ENCODE measurements around the gene BEST3.
"Not testable (repeated sequence)": the region's sequence is repeated elsewhere in the genome, so short reads cannot be mapped to it uniquely, and the experiment has no call there.

Gene BEST3

DNA sequence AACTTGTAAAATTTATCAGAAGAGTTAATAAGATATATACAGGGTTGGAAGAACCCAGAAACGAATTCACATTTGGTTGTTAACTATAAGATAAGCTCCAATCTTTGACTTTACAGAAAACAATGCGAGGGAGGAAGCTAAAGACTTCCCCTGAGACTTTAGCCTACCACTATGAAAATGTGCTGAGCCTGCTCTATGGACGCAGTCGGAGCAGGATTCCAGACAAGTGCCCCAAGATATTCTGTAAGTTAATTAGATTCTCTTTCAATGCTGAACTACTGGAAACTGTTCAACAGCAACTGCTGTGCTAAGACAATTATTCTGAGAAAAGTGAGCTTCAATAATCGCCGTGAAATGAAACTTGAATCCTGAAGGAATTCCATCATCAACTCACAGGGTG lies 80.1 kb downstream of the BEST3 start:
- no peak for TF ChIP-seq CTCF (IDR thresholded peaks at IDR 0.05; ENCODE audit: low read depth, low read length)
- DNase-seq (ENCODE audit: low read depth, low spot score) = no peak
- in situ Hi-C loops (cut with HindIII; ENCODE audit: low sequenced_read_pairs) = no loop called here
- no peak overlapping the region for H3K4me3 ChIP-seq (ENCODE audit: low read depth, low read length)

GRCh38 chr12:69616025-69616424 lies 83.1 kb downstream of the BEST3 start:
- in situ Hi-C loops (cut with HindIII; ENCODE audit: low sequenced_read_pairs) = no loop called here

GRCh38 chr12:69613351-69613750 lies 85.8 kb downstream of the BEST3 start:
- no peak for TF ChIP-seq CTCF (IDR thresholded peaks at IDR 0.05; ENCODE audit: low read depth, low read length)
- no peak for DNase-seq (ENCODE audit: low read depth, low spot score)
- H3K4me3 ChIP-seq (ENCODE audit: low read depth, low read length) = no peak overlapping the region
- in situ Hi-C loops (cut with HindIII; ENCODE audit: low sequenced_read_pairs) = no loop called here

More at GRCh38 chr12:69616025-69616424, 83.1 kb downstream of the BEST3 start:
- TF ChIP-seq CTCF (IDR thresholded peaks at IDR 0.05; ENCODE audit: low read depth, low read length) = no peak
- DNase-seq (ENCODE audit: low read depth, low spot score) = no peak
- H3K4me3 ChIP-seq (ENCODE audit: low read depth, low read length) = no peak overlapping the region

- in situ Hi-C loops (cut with HindIII; ENCODE audit: low sequenced_read_pairs) = no loop called here
- no peak for DNase-seq (ENCODE audit: low read depth, low spot score)
- no peak for TF ChIP-seq CTCF (IDR thresholded peaks at IDR 0.05; ENCODE audit: low read depth, low read length)
- no peak within 1 kb of the TSS for H3K4me3 ChIP-seq (ENCODE audit: low read depth, low read length)
Measured at GRCh38 chr12:69610729-69611128, 88.4 kb downstream of the BEST3 start, which contains the start of gene LRRC10. Gene LRRC10, minus strand, starts transcription at chr12:69610907. Its CDS starts 69 bp downstream, at chr12:69610838.

DNA sequence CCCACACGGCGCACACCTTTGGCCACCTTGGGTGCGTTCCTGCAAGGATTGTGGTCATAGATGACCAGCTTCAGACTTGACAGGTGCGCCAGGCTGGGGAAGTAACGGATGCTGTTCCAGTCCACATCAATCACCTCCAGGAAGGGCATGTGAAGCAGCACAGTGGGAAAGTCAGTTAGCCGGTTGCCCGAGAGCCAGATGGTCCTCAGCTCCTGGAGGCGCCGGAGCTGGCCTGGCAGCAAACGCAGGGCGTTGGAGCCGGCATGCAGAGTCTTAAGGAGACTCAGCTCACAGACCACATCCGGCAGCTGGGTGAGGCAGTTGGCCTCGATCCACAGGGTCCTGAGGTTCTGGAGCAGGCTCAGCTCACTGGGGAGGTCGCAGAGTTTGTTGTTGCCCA lies 89.0 kb downstream of the BEST3 start:
- TF ChIP-seq CTCF (IDR thresholded peaks at IDR 0.05; ENCODE audit: low read depth, low read length) = no peak
- DNase-seq (ENCODE audit: low read depth, low spot score) = no peak
- H3K4me3 ChIP-seq (ENCODE audit: low read depth, low read length) = no peak overlapping the region
- in situ Hi-C loops (cut with HindIII; ENCODE audit: low sequenced_read_pairs) = no loop called here

- in situ Hi-C loops (cut with HindIII; ENCODE audit: low sequenced_read_pairs) = no loop called here
- DNase-seq (ENCODE audit: low read depth, low spot score) = no peak
- no peak for TF ChIP-seq CTCF (IDR thresholded peaks at IDR 0.05; ENCODE audit: low read depth, low read length)
- no peak overlapping the region for H3K4me3 ChIP-seq (ENCODE audit: low read depth, low read length)
Measured at GRCh38 chr12:69608114-69608513, 91.0 kb downstream of the BEST3 start.

GRCh38 chr12:69604275-69604674 lies 94.8 kb downstream of the BEST3 start:
- H3K4me3 ChIP-seq (ENCODE audit: low read depth, low read length); DNase-seq (ENCODE audit: low read depth, low spot score); in situ Hi-C loops (cut with HindIII; ENCODE audit: low sequenced_read_pairs): not testable (repeated sequence)
